Activated CD8-positive, alpha-beta memory T cell treated with anti-CD3 and anti-CD28 coated beads, Interleukin-2, amount 50 U/mL, for 4 hours (primary cell): Measurements from ENCODE around the gene PPFIA1.
"Not testable (repeated sequence)": the region's sequence is repeated elsewhere in the genome, so short reads cannot be mapped to it uniquely, and the experiment has no call there.

Experiments used
- DNase-seq: peaks from one replicate; pipeline ENCODE4 v3.0.0-alpha.2; 2020

Gene PPFIA1

GRCh38 chr11:70327717-70328116 is 57.2 kb downstream of the PPFIA1 start:
- no peak for DNase-seq

- DNase-seq = no peak
Measured at GRCh38 chr11:70328556-70328955, 58.1 kb downstream of the PPFIA1 start.

GRCh38 chr11:70331320-70331843 is 60.9 kb downstream of the PPFIA1 start:
- DNase-seq = not testable (repeated sequence)

- no peak for DNase-seq
Measured at GRCh38 chr11:70331901-70332300, 61.4 kb downstream of the PPFIA1 start.

GRCh38 chr11:70332567-70332966 is 62.1 kb downstream of the PPFIA1 start:
- DNase-seq = no peak

GRCh38 chr11:70333261-70333660 is 62.8 kb downstream of the PPFIA1 start:
- no peak for DNase-seq

GRCh38 chr11:70334351-70334995 is 64.0 kb downstream of the PPFIA1 start:
- no peak for DNase-seq

- DNase-seq = no peak
Measured at GRCh38 chr11:70335511-70335910, 65.0 kb downstream of the PPFIA1 start.

- no peak for DNase-seq
Measured at GRCh38 chr11:70338594-70338993, 68.1 kb downstream of the PPFIA1 start.

- DNase-seq = no peak
Measured at GRCh38 chr11:70339066-70339465, 68.6 kb downstream of the PPFIA1 start.

GRCh38 chr11:70341881-70342429 is 71.5 kb downstream of the PPFIA1 start:
- DNase-seq = no peak

- DNase-seq = no peak
Measured at GRCh38 chr11:70343636-70344035, 73.1 kb downstream of the PPFIA1 start.

- DNase-seq = no peak
Measured at GRCh38 chr11:70348191-70348590, 77.7 kb downstream of the PPFIA1 start.

GRCh38 chr11:70348608-70349007 is 78.1 kb downstream of the PPFIA1 start:
- no peak for DNase-seq

GRCh38 chr11:70351646-70352045 is 81.2 kb downstream of the PPFIA1 start:
- DNase-seq = no peak

GRCh38 chr11:70352100-70352499 is 81.6 kb downstream of the PPFIA1 start:
- no peak for DNase-seq

GRCh38 chr11:70352601-70353000 is 82.1 kb downstream of the PPFIA1 start:
- no peak for DNase-seq

- no peak for DNase-seq
Measured at GRCh38 chr11:70353329-70353728, 82.8 kb downstream of the PPFIA1 start.

GRCh38 chr11:70353900-70354568 is 83.5 kb downstream of the PPFIA1 start:
- no peak for DNase-seq

GRCh38 chr11:70354629-70355028 is 84.1 kb downstream of the PPFIA1 start:
- DNase-seq = no peak

- DNase-seq = no peak
Measured at GRCh38 chr11:70358753-70359152, 88.3 kb downstream of the PPFIA1 start.

- DNase-seq = no peak
Measured at GRCh38 chr11:70359451-70360205, 89.1 kb downstream of the PPFIA1 start.

- no peak for DNase-seq
Measured at GRCh38 chr11:70360211-70360610, 89.7 kb downstream of the PPFIA1 start.

- DNase-seq = no peak
Measured at GRCh38 chr11:70364178-70364577, 93.7 kb downstream of the PPFIA1 start.
